GM12872 (cell line): ENCODE measurements around the gene NPPC.

Experiments
- TF ChIP-seq, protein P1 (sequence below): IDR thresholded peaks from 3 replicates; pipeline ENCODE4 v1.5.1; 2011; ENCODE audit warnings: low read depth, mild to moderate bottlenecking, low read length, moderate library complexity; ENCODE audit not compliant: insufficient read depth

NPPC gene

DNA sequence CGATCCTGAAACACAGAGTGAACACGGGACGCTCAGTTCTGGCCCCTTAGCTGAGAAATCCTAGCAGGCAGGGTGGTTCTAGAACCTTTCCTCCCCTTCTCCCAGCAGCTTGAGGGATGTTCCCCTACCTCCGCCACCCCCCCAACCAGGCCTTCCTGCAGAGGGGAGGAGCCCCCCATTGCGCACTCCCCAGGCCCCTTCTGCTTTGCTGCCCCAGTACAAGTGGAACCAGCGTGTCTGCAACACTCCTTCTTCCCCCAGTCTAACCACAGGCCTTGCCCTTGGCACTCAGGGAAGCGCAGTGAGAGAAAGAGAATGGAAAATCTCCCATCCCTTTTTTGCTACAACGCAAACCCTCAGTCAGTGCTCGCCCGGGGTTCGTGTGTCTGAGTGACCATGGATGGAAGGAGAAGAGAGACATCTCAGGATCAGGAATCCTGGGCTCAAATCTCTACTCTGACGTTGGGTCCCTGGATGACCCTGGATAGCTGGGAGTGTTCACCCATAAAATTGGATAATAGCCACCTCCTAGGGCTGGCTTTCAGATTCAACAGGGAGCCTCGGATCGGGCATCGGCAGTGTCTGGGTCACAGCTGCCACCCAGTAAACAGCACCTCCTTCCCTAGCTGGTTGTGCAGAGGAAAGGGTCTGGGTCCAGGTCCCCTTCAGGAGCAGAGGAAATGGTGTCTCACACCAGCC lies 3.7 kb downstream of the NPPC start:
- TF ChIP-seq, protein P1, sequence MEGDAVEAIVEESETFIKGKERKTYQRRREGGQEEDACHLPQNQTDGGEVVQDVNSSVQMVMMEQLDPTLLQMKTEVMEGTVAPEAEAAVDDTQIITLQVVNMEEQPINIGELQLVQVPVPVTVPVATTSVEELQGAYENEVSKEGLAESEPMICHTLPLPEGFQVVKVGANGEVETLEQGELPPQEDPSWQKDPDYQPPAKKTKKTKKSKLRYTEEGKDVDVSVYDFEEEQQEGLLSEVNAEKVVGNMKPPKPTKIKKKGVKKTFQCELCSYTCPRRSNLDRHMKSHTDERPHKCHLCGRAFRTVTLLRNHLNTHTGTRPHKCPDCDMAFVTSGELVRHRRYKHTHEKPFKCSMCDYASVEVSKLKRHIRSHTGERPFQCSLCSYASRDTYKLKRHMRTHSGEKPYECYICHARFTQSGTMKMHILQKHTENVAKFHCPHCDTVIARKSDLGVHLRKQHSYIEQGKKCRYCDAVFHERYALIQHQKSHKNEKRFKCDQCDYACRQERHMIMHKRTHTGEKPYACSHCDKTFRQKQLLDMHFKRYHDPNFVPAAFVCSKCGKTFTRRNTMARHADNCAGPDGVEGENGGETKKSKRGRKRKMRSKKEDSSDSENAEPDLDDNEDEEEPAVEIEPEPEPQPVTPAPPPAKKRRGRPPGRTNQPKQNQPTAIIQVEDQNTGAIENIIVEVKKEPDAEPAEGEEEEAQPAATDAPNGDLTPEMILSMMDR, result no peak

DNA sequence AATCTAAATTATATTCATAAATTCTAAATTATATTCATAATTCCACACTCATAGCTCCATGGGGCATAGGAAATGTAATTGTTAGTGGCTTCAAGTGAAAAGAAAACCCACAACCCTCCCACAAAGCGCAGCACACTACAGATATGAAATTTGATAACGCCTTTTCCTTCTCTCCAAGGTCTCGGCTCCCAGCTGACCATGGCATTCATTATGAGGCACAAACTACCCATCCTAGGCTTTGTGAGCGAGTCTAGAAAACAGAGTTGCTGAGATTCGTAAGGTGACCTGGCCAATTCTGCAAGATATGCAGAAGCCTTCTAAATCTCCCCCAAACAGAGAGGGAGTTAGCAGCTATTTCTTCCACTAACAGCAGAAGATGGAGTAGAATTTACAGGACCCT lies 5.4 kb downstream of the NPPC start:
- TF ChIP-seq, protein P1, result no peak

DNA sequence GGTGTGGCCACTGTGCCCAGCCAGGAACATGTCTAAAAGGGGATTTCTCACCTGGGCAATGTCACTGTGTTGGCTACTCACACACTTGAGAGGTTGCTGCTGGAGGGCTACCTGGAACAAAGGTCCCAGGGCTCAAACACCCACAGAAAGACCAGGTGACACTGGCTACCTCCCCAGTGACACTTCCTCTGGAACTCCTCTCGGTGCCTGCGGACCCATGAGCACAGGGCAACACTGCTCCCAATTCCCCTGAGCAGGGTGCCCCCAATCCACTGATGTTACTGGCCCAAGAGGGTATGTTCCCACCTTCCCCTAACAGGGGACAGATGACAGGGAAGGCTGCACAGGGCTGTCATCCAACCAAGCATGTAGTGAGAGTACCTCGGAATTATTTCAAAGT lies 5.8 kb downstream of the NPPC start:
- TF ChIP-seq, protein P1, result no peak

DNA sequence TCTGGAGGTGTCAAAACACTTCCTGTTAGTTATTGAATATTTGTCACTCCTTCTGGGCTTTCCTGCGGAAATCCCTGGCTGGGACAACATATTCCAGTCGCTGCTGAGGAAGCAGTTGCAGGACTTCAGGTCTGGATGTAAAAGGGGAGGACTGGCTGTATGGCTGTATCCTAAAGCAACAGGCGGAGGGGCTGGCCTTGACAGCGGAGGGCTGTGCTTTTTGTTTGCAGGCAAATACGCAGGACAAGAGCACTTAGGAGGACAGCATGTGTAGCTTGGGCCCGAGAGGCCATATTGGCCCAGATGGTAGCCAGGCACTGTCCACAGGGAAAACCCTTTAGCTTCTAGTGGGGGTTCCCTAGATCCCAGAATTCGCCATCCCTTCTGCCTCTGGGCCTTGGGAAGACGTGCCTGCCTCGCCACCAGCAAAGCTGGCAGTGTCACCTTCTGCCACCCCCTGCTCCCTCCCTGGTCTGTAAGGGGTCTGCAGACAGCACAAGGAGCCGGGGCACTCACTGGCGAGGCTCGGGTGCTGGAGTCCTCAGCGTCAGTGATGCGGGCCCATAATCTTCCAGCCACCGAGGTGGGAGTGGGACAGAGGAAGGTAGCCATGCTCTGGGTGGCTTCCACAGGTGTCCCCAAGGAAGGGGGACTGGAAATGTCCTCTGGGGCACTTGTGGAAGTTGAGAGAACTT lies 6.7 kb downstream of the NPPC start:
- TF ChIP-seq, protein P1, result no peak

DNA sequence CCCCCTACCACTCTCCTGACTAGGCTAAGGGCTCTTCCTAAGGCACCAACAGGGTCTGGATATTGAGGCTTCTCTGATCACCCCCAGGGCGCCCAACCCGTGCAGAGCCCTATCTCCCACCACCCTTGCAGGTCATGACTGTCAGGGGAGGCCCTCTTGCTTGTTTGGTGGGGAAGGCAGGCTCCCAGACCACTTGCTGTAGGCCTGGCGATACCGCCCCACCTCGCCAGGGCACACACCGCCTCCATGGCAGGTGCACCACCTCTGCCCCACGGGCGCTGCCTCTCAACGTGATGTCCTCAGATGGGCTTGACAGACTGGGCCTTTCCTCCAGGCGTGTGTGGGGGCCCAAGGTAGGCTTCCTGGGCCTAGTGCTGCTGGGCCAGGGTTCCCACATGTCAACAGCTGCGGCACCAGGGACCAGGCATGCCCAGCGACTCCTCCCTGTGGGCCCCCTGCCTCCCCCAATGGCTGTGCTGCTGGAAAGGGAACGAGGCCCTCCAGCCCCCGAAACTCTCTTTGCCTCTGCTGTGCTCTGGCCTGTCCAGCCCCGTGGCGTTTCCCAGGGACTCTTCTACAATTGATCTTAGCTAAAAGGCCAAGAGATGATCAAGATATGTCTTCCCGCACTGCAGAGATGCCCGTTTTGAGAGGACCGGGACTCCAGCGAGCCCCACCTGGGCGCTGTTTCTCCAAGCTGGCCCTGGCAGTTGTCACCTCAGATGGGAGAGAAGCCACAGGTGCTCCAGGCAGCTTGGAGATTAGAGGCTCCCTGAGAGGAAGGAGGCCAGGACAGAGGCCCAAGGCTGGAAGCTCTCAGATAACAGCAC lies 7.5 kb downstream of the NPPC start:
- TF ChIP-seq, protein P1, result no peak

DNA sequence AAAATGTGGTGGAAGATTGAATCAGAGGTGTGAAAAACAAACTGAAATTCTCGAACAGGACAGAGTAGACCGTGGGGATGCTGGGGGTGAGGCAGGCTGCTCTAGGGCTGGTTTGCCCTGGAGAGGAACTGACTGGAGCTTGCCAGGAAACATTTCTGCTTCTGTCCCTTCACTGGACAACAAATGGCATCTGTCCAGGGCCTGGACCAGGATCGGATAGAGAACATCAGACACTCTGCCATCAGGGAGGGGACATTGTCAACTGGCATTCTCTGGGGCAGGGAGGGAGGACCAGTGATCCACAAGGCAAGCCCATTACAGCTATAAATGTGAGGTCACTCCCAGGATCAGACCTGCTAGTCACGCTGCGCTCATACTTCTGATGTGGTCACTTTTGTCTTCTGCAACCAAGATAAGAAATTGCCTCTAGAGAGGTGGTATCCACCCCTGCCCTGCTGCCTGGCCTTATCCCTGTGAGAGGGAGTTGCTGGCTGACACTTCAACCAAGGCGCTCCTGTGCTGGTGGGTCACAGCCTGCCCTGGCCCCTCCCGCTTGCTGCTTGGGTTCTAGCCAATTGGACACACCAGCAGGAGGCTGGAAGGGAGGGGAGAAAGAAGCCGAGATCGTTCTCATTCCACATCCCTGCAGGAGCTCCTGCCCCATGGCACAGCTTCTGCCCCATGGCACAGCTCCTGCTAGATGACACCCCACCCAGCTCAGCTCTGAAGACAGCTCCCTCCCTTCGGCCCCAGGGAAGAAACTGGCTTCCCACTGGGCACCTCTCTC lies 8.7 kb downstream of the NPPC start:
- TF ChIP-seq, protein P1, result no peak
